ENCODE measurements around the gene ITIH5. TPM values are rescaled to one million over a fixed set of nuclear protein-coding genes. Genes with fewer than 3 reads are reported as not detected.

ITIH5 gene
- total RNA-seq, 3 donors from 2014 or later (not counting 1 experiment from before 2014, with no cell fraction given) = not detected

- intact Hi-C loops (cut with micrococcal nuclease) = no loop called here
- WGBS (ENCODE audit: insufficient coverage) = 83% methylated on average over 4 of the region's 4 CpGs
- TF ChIP-seq, protein P1, sequence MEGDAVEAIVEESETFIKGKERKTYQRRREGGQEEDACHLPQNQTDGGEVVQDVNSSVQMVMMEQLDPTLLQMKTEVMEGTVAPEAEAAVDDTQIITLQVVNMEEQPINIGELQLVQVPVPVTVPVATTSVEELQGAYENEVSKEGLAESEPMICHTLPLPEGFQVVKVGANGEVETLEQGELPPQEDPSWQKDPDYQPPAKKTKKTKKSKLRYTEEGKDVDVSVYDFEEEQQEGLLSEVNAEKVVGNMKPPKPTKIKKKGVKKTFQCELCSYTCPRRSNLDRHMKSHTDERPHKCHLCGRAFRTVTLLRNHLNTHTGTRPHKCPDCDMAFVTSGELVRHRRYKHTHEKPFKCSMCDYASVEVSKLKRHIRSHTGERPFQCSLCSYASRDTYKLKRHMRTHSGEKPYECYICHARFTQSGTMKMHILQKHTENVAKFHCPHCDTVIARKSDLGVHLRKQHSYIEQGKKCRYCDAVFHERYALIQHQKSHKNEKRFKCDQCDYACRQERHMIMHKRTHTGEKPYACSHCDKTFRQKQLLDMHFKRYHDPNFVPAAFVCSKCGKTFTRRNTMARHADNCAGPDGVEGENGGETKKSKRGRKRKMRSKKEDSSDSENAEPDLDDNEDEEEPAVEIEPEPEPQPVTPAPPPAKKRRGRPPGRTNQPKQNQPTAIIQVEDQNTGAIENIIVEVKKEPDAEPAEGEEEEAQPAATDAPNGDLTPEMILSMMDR (IDR thresholded peaks at IDR 0.05) = no peak
- H3K27ac ChIP-seq (ENCODE audit: low read length) = no peak overlapping the region
- no peak for DNase-seq
- no peaks in the 10 kb centered on the region for H3K9me3 Mint-ChIP-seq
- no peaks in the 10 kb centered on the region for H3K4me1 Mint-ChIP-seq
- H3K4me1 ChIP-seq (ENCODE audit: control insufficient read depth, insufficient read depth, low read length) = no peaks in the 10 kb centered on the region
- ATAC-seq = no peak
- no peak overlapping the region for H3K4me3 ChIP-seq (ENCODE audit: low read length)
- peaks cover 22 to 61% of the 10 kb centered on the region in 2 donors for H3K27me3 Mint-ChIP-seq (ENCODE audit: low read depth in 2 of 2)
- no peaks in the 10 kb centered on the region for H3K9me3 ChIP-seq (ENCODE audit: control insufficient read depth, insufficient read depth, low read length)
- peaks cover 4% of the 10 kb centered on the region for H3K27me3 ChIP-seq (ENCODE audit: control insufficient read depth, insufficient read depth, low read length)
- H3K27ac Mint-ChIP-seq = no peak overlapping the region
- H3K36me3 Mint-ChIP-seq = no peaks in the 10 kb centered on the region
- H3K4me3 Mint-ChIP-seq = no peak overlapping the region
- no peaks in the 10 kb centered on the region for H3K36me3 ChIP-seq (ENCODE audit: control insufficient read depth, insufficient read depth, low read length)
Observed at GRCh38 chr10:7708832-7709231, 42.1 kb upstream of the ITIH5 start.

GRCh38 chr10:7707858-7708622 lies 41.3 kb upstream of the ITIH5 start:
- Mint-ChIP-seq H3K4me3 (no peak overlapping the region), H3K27ac (no peak overlapping the region), H3K36me3 (no peaks in the 10 kb centered on the region), H3K9me3 (no peaks in the 10 kb centered on the region), H3K4me1 (no peaks in the 10 kb centered on the region), H3K27me3 (ENCODE audit: low read depth in 2 of 2) (peaks cover 26 to 66% of the 10 kb centered on the region in 2 donors)
- no peak for ATAC-seq
- H3K36me3 ChIP-seq (ENCODE audit: control insufficient read depth, insufficient read depth, low read length) = no peaks in the 10 kb centered on the region
- intact Hi-C loops (cut with micrococcal nuclease) = no loop called here
- H3K27ac ChIP-seq (ENCODE audit: low read length) = no peak overlapping the region
- 90% methylated on average over 5 of the region's 5 CpGs for WGBS (ENCODE audit: insufficient coverage)
- H3K9me3 ChIP-seq (ENCODE audit: control insufficient read depth, insufficient read depth, low read length) = no peaks in the 10 kb centered on the region
- peaks cover 4% of the 10 kb centered on the region for H3K27me3 ChIP-seq (ENCODE audit: control insufficient read depth, insufficient read depth, low read length)
- TF ChIP-seq, protein P1 (IDR thresholded peaks at IDR 0.05) = no peak
- H3K4me3 ChIP-seq (ENCODE audit: low read length) = no peak overlapping the region
- no peak for DNase-seq
- no peaks in the 10 kb centered on the region for H3K4me1 ChIP-seq (ENCODE audit: control insufficient read depth, insufficient read depth, low read length)

DNA sequence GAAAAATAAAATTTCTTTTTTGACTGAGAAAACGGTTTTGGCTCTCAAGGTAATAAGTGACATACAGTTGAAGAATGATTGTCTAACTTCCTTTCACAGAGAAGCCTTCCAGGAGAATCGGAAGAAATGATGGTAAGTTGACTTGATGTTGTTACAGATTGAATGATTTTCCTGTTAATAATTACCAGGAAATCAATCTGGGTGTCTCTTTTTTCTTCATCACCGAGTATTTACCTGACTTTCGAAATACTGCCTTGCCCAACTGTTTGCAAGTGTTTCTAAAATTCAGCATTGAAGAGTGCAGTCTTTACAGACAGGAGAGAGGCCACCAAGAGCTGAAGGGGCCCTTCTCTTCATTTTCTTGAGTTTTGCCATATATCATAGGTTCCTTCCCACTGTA lies 40.3 kb upstream of the ITIH5 start:
- peaks cover 33 to 66% of the 10 kb centered on the region in 2 donors for H3K27me3 Mint-ChIP-seq (ENCODE audit: low read depth in 2 of 2)
- H3K4me1 Mint-ChIP-seq = no peaks in the 10 kb centered on the region
- TF ChIP-seq, protein P1 (IDR thresholded peaks at IDR 0.05) = no peak
- Histone ChIP-seq H3K4me1 (ENCODE audit: control insufficient read depth, insufficient read depth, low read length) (no peaks in the 10 kb centered on the region), H3K4me3 (ENCODE audit: low read length) (no peak overlapping the region), H3K27me3 (ENCODE audit: control insufficient read depth, insufficient read depth, low read length) (peaks cover 4% of the 10 kb centered on the region), H3K9me3 (ENCODE audit: control insufficient read depth, insufficient read depth, low read length) (no peaks in the 10 kb centered on the region), H3K27ac (ENCODE audit: low read length) (no peak overlapping the region), H3K36me3 (ENCODE audit: control insufficient read depth, insufficient read depth, low read length) (no peaks in the 10 kb centered on the region)
- no peak overlapping the region for H3K27ac Mint-ChIP-seq
- ATAC-seq (no peak), DNase-seq (no peak)
- intact Hi-C loops (cut with micrococcal nuclease) = no loop called here
- no peaks in the 10 kb centered on the region for H3K9me3 Mint-ChIP-seq
- H3K36me3 Mint-ChIP-seq = no peaks in the 10 kb centered on the region
- 84% methylated on average over 4 of the region's 4 CpGs for WGBS (ENCODE audit: insufficient coverage)
- H3K4me3 Mint-ChIP-seq = no peak overlapping the region
